HG03378 (cell line): ENCODE results near the gene PRCP.

Experiments
- ATAC-seq: cut with Tn5 transposase; IDR thresholded peaks from one replicate; pipeline ENCODE4 v1.9.1; 2021; ENCODE audit warnings: mild to moderate bottlenecking, moderate library complexity; ENCODE audit not compliant: unreplicated experiment

The PRCP gene

GRCh38 chr11:82831364-82831763, 68.9 kb downstream of the PRCP start:
- no peak for ATAC-seq

- no peak for ATAC-seq
Observed at GRCh38 chr11:82830746-82831145, 69.5 kb downstream of the PRCP start.

DNA sequence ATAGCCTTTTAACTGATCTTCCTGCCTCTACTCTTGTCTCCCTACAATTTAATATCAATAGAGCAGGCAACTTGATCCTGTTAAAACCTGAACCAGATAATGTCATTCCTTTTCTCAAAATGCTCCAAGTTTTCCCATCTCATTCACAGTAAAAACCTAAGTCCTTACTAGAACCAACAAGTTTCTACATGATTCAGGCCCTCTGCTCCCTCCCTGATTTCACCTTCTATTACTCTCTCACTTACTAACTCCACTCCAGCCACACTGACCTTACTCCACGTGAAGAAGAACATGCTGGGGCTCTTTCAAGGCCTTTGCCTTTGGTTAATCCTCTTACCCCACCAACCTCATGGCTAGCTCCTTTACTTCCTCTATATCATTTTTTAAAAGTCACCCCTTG, 71.1 kb downstream of the PRCP start:
- no peak for ATAC-seq

DNA sequence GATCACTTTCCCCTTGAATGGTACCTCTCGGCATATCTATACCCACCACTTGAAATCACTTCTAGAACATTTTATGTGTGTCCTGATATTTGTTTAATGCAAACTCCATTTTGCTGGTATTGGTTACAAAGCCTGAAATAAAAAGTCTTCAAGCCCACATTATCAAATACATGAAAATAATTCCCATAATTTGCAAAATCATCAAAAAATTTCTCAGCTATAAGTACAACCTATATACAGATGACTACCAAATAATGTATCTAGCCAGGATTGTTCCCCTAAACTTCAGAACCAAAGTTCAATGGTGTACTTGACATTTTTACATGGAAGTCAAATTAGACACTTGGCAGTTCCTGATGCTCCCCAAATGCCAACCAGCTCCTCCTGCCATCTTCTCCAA, 71.8 kb downstream of the PRCP start:
- no peak for ATAC-seq

DNA sequence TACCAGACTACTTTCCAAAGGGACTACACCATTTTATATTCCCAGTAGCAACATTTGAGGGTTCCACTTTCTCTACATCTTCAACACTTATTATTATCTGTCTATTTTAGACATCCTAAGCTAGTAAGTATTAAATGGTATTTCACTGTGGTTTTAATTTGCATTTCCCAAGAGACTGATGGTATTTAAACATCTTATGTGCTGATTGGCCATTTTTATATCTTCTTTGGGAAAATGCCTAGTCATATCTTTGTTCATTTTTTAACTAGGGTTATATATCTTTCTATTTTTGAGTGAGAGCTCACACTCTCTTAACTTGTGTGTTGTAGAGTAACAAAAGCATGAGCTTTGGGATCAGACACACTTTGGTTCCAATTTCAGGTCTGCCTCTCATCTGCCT, 73.7 kb downstream of the PRCP start:
- no peak for ATAC-seq

- no peak for ATAC-seq
Observed at GRCh38 chr11:82823647-82824619, 76.3 kb downstream of the PRCP start.

DNA sequence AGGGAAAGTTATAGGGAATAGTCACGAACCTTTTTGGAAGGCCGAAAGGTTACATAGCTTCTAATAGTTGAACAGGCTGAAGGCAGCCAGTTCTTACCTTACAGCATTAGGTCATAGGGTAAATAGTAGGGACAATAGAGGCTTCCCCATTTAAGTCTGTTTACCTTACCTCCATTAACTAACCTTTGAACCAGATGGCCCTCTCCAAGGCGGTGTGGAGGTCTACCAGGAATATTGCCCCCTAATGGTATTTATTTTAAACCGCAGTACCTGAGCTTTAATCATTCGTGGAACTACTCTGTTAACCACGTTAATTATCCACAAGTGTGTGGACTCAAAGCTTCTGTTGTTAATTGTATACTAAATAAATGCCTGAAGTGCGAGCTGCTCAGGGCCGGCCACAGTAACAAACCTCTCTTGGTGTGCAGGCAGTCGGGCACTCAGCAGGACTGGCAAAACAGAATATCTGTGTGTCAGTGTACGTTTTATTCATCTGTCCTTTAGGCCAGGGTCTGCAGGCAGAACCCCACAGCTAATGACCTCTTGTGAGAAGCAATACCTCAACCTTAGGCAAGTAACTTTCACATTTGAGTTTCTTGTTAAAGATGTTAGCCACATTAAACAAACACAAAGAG, 81.7 kb downstream of the PRCP start:
- ATAC-seq = no peak

DNA sequence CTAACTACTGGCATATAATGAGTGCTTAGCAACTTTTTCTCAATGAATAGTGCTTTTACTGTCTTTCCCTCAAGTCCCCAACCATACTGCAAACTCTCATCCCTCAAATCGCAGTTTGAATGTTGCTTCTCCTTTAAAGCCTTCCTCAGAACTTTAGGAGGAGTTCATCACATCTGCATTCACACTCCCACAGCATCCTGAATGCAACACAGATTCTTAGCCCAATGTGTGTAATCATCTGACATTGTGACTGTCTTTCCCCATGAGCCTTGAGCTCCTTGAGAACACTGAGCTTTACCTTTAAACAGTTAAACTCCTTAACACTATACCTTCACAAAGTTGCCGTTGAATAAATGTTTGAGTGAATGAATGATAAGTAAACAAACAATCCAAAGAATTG, 84.8 kb downstream of the PRCP start:
- ATAC-seq = no peak

DNA sequence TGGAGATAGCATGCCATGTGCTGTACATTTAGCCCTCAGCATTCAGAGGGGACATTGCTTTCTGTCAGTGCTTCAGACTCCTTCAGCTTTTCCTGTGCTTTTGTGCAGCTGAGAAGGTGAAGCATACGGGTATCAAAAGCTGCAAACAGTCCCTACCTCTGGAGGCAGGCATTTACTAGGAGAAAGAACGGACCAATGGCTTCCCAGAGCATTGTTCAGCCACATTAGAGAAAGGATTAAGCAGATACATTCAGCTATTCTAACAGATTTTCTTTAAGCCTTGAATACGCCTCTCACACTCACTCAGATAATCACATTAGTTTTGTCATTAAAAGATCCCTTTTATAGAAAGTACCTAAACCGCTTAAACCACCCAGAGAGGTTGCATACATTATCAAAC, 85.9 kb downstream of the PRCP start:
- no peak for ATAC-seq

GRCh38 chr11:82811369-82811768, 88.9 kb downstream of the PRCP start:
- ATAC-seq = no peak

- ATAC-seq = no peak
Observed at GRCh38 chr11:82810738-82811137, 89.5 kb downstream of the PRCP start.

DNA sequence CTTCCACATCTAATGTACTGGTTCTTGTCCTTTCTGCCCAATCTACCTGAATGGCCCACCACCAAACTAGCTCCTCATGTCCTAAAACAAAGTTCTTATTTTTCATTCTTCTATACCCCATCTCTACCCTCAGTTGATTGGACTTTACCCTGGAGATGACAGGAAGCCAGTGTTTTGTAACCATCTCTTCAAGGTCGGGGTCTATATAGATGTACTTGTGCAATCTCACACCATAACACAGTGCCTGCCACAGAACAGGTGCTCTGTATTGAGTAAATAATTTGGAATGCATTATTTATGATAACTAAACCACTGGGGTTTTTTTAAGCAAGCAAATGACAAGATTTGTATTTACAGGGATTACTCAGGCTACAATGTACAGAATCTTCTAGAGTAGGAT, 89.9 kb downstream of the PRCP start:
- no peak for ATAC-seq

DNA sequence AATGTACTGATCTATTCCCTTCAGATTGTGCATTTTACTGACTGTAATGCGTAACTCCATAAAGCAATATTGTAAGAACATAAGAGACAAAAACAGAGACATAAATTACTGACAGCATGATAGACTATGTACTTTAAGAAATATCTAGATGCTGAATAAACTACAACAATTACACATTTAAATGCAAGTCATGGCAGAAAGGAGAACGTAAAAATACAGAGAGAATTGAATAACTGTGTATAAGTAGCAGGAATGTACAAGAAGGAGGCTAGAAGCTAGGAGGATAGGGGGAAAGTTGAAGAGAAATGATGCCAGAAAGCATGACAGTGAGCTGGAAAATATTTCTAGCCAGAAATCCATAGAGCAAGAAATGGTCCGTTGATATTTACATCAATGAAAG, 92.6 kb downstream of the PRCP start:
- no peak for ATAC-seq

- no peak for ATAC-seq
Observed at GRCh38 chr11:82802710-82803109, 97.5 kb downstream of the PRCP start.

GRCh38 chr11:82796998-82797961, 103.0 kb downstream of the PRCP start:
- ATAC-seq = no peak

DNA sequence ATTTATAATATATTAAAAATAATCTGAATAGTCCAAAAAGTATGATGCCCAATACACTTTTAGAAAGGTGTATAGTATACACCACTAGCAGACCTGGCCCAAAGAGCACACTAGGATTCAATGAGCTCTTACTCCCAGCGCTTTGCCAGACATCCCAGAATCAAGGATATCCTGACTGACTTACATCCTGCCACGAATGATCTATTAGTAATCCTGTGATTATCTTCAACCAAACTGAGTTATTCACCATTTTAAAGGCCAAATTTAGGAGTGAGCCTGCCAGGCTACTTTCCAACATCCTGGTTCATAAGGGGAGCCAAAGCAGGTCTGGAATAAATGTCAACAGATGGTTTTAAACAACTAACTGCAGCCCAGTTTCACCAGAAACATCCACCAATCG, 105.7 kb downstream of the PRCP start:
- ATAC-seq = no peak

GRCh38 chr11:82792822-82793569, 107.2 kb downstream of the PRCP start:
- no peak for ATAC-seq

DNA sequence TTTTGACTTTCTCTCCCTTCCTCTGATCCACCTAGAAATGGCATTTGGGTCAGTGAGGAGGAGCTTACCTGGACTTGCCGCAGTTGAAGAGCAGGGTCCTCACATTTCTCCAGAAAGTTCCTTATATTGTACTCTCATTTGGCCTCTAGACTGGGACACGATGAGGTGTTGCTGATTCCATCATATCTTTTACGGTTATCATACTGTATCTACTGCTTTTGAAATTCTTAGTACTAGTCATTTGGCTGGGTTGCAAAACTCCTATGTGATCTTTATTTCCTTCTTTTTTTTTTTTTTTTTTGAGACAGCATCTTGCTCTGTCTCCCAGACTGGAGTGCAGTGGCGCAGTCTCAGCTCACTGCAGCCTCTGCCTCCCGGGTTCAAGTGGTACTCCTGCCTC, 107.9 kb downstream of the PRCP start:
- ATAC-seq = no peak

DNA sequence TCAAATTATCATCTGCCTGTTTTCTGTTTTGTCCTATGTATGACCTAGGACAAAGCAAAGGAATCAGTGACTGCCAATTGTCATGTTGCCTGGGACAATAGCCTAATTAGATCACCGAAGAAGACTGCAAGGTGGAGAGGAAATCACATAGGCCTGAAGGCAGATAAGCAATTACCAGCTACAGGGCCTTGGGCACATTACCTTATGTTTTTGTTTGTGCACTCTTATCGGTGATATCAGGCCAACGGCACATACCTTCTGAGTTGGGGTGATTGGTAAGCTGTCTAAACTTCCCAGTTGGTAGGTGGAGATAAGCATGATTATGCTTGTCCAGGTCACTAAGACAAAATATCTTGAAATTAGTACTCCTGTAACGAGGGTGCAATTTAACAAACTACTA, 108.5 kb downstream of the PRCP start:
- no peak for ATAC-seq

DNA sequence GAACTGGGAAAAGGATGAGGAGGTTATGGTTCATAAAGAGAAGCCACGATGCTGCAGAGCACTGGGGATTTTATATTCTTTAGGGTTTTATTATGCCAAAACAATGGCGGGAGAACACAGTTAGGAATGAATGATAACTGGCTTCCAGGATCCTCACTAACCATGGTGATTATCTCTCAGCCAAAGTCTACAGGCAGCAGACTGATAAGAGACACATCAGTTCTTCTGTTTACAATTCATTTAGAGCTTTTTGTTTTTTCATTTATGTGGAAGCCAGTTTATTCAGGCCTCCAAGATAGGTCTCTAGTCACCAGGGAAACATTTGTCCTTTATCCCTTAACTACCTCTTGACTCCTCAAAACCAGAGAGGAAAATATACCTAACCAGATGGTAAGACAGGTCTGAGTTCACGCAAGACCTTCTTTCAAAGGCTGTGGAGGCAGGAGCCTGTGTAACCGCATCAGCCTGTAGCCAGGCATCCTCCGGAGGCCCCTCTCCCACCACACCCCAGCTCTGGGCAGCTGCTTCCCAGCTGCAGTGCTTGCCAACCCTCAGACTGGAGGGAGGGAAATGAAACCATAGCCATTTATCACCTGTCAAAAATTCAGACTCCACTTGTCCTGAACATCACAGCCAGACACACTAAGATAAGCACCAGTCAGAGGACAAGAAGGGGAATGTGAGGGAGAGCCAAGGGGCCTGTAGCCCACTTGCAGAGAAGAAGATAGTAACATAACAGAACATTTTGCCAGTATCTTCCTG, 109.3 kb downstream of the PRCP start:
- ATAC-seq = no peak
